G401 (cell line): ENCODE data around the gene UTRN. TPM values are rescaled to one million over a fixed set of nuclear protein-coding genes. Genes with fewer than 3 reads are reported as not detected.

Experiments
- DNase-seq: peaks from one replicate; pipeline ENCODE4 v3.0.0-alpha.2; 2015; ENCODE audit warnings: low spot score
- in situ Hi-C: cut with HindIII; loops from 2 replicates; pipeline ENCODE4 v1.10.0; 2016; ENCODE audit warnings: low sequenced_read_pairs, mixed read lengths
- total RNA-seq: library from RNA; depleted of rRNA; stranded (reverse); fragments of >200 nt; shearing (Covaris generic); gene quantifications from 2 replicates; pipeline ENCODE4 v1.2.3, GENCODE V29; 2014

Gene UTRN
- total RNA-seq, 1 experiment from 2014 or later: not detected

- no peak for DNase-seq
- in situ Hi-C loops: no loop called here
These were observed 5.5 kb upstream of the UTRN start for GRCh38 chr6:144279484-144280150.

- in situ Hi-C loops: no loop called here
- DNase-seq: no peak
These were observed 1.3 kb upstream of the UTRN start for GRCh38 chr6:144283646-144284477.

- DNase-seq: no peak
- in situ Hi-C loops: no loop called here
These were observed 705 bp upstream of the UTRN start for GRCh38 chr6:144284478-144284782.

GRCh38 chr6:144285548-144285797 lies 338 bp downstream of the UTRN start:
- in situ Hi-C loops: no loop called here
- no peak for DNase-seq

GRCh38 chr6:144285798-144286502 lies 815 bp downstream of the UTRN start:
- DNase-seq: no peak
- in situ Hi-C loops: no loop called here

- in situ Hi-C loops: no loop called here
- no peak for DNase-seq
These were observed 1.6 kb downstream of the UTRN start for GRCh38 chr6:144286503-144287393.

GRCh38 chr6:144289006-144289405 lies 3.9 kb downstream of the UTRN start:
- in situ Hi-C loops: no loop called here
- no peak for DNase-seq

- DNase-seq: no peak
- in situ Hi-C loops: no loop called here
These were observed 7.2 kb downstream of the UTRN start for GRCh38 chr6:144292372-144292771.

- DNase-seq: no peak
These were observed 8.9 kb downstream of the UTRN start for GRCh38 chr6:144294016-144294415.

GRCh38 chr6:144295211-144295610 lies 10.1 kb downstream of the UTRN start:
- in situ Hi-C loops: no loop called here
- no peak for DNase-seq

More at GRCh38 chr6:144294016-144294415, 8.9 kb downstream of the UTRN start:
- in situ Hi-C loops: no loop called here

GRCh38 chr6:144295981-144296767 lies 11.0 kb downstream of the UTRN start:
- no peak for DNase-seq
- in situ Hi-C loops: no loop called here

- in situ Hi-C loops: no loop called here
These were observed 11.8 kb downstream of the UTRN start for GRCh38 chr6:144296973-144297372.

GRCh38 chr6:144297511-144298100 lies 12.5 kb downstream of the UTRN start:
- no peak for DNase-seq
- in situ Hi-C loops: no loop called here

More at GRCh38 chr6:144296973-144297372, 11.8 kb downstream of the UTRN start:
- DNase-seq: no peak

- no peak for DNase-seq
- in situ Hi-C loops: no loop called here
These were observed 13.1 kb downstream of the UTRN start for GRCh38 chr6:144298194-144298593.

- DNase-seq: no peak
- in situ Hi-C loops: no loop called here
These were observed 13.8 kb downstream of the UTRN start for GRCh38 chr6:144298916-144299315.

- DNase-seq: no peak
- in situ Hi-C loops: no loop called here
These were observed 17.7 kb downstream of the UTRN start for GRCh38 chr6:144302701-144303372.

GRCh38 chr6:144304223-144304848 lies 19.2 kb downstream of the UTRN start:
- DNase-seq: no peak
- in situ Hi-C loops: no loop called here
